GM23338 (cell line): ENCODE data around the gene DOCK1. TPM values are rescaled to one million over a fixed set of nuclear protein-coding genes. Genes with fewer than 3 reads are reported as not detected.

ENCODE experiments used
- ATAC-seq: fragments of 200-7000 bp; cut with Tn5 transposase; 3 replicates; pipeline ENCODE4 v1.9.1; 2020
- DNase-seq: peaks from one replicate; pipeline ENCODE4 v3.0.0-alpha.2; 2015; ENCODE audit warnings: low spot score
- H2AFZ ChIP-seq: fragments of 200-600 bp; sonication (generic); 2 replicates; pipeline ENCODE4 v1.8.0; 2016; ENCODE audit warnings: antibody characterized with exemption, mild to moderate bottlenecking, moderate library complexity
- H3F3A ChIP-seq: fragments of 200-600 bp; sonication (generic); replicated peaks from 2 replicates; pipeline ENCODE4 v1.8.0; 2017; ENCODE audit warnings: antibody characterized with exemption, mixed run types, low read depth
- H3K27ac ChIP-seq: fragments of 200-600 bp; sonication (generic); 2 replicates; pipeline ENCODE4 v1.6.1; 2016; ENCODE audit warnings: low read depth
- H3K27me3 ChIP-seq: fragments of 200-600 bp; sonication (generic); 2 replicates; pipeline ENCODE4 v1.8.0; 2016; ENCODE audit warnings: mild to moderate bottlenecking, mixed run types, moderate library complexity; ENCODE audit not compliant: insufficient read depth
- H3K36me3 ChIP-seq: fragments of 200-600 bp; sonication (generic); 2 replicates; pipeline ENCODE4 v1.8.0; 2016; ENCODE audit warnings: mild to moderate bottlenecking; ENCODE audit not compliant: insufficient read depth
- H3K4me1 ChIP-seq: fragments of 200-600 bp; sonication (generic); 2 replicates; pipeline ENCODE4 v1.8.0; 2016; ENCODE audit warnings: mild to moderate bottlenecking, moderate library complexity; ENCODE audit not compliant: insufficient read depth
- H3K4me2 ChIP-seq: fragments of 200-600 bp; sonication (generic); 2 replicates; pipeline ENCODE4 v1.7.1; 2017; ENCODE audit warnings: mixed run types
- H3K4me3 ChIP-seq: fragments of 200-600 bp; sonication (generic); 2 replicates; pipeline ENCODE4 v1.6.1; 2016; ENCODE audit warnings: mixed run types
- H3K79me2 ChIP-seq: fragments of 200-600 bp; sonication (generic); replicated peaks from 2 replicates; pipeline ENCODE4 v1.8.0; 2017; ENCODE audit warnings: mild to moderate bottlenecking; ENCODE audit not compliant: insufficient read depth
- H3K9me2 ChIP-seq: fragments of 200-600 bp; sonication (generic); 2 replicates; pipeline ENCODE4 v1.8.0; 2017; ENCODE audit not compliant: insufficient read depth
- H4K20me1 ChIP-seq: fragments of 200-600 bp; sonication (generic); replicated peaks from 2 replicates; pipeline ENCODE4 v1.8.0; 2017; ENCODE audit warnings: mild to moderate bottlenecking; ENCODE audit not compliant: insufficient read depth
- H3K27ac Mint-ChIP-seq: 2 replicates; pipeline ENCODE4 v1.8.0; 2020; ENCODE audit warnings: inconsistent platforms, mild to moderate bottlenecking, moderate library complexity, mixed read lengths
- H3K27me3 Mint-ChIP-seq: 3 replicates; pipeline ENCODE4 v1.8.0; 2022; ENCODE audit warnings: low read depth, mild to moderate bottlenecking, moderate library complexity, mixed read lengths, inconsistent platforms; ENCODE audit not compliant: insufficient read depth, poor library complexity
- H3K36me3 Mint-ChIP-seq: 3 replicates; pipeline ENCODE4 v1.8.0; 2021; ENCODE audit warnings: low read depth, mild to moderate bottlenecking, inconsistent platforms, moderate library complexity, mixed read lengths
- H3K4me1 Mint-ChIP-seq: 3 replicates; pipeline ENCODE4 v1.8.0; 2020; ENCODE audit warnings: mild to moderate bottlenecking, inconsistent platforms, mixed read lengths
- H3K4me3 Mint-ChIP-seq: 3 replicates; pipeline ENCODE4 v1.8.0; 2021; ENCODE audit warnings: moderate library complexity, mild to moderate bottlenecking, inconsistent platforms, mixed read lengths
- H3K9me3 Mint-ChIP-seq: 3 replicates; pipeline ENCODE4 v1.8.0; 2020; ENCODE audit warnings: moderate library complexity, mild to moderate bottlenecking, inconsistent platforms, mixed read lengths
- CREB1 ChIP-seq: fragments of 250-450 bp; sonication (Bioruptor Pico); IDR thresholded peaks from 2 replicates; pipeline ENCODE4 v1.5.0; 2020; ENCODE audit warnings: low read depth, mild to moderate bottlenecking, moderate library complexity
- CTCF ChIP-seq, 2 experiments: fragments of 200-600 bp in 1 of 2; sonication (generic) in 1 of 2; conservative IDR thresholded peaks; 2 replicates each; pipeline versions ENCODE4 v1.5.1 to v1.6.1; 2016 to 2017; ENCODE audit warnings: antibody characterized with exemption in 2 of 2, low read depth in 2 of 2, mild to moderate bottlenecking in 2 of 2, moderate library complexity in 1 of 2
- ETS1 ChIP-seq: IDR thresholded peaks from 2 replicates; pipeline ENCODE4 v1.6.1; 2016; ENCODE audit warnings: antibody characterized with exemption
- EZH2 ChIP-seq: fragments of 200-600 bp; sonication (generic); IDR thresholded peaks from one replicate; pipeline ENCODE4 v1.8.0; 2017; ENCODE audit warnings: antibody characterized with exemption, mild to moderate bottlenecking, low read depth; ENCODE audit not compliant: unreplicated experiment
- EZH2phosphoT487 ChIP-seq: fragments of 200-600 bp; sonication (generic); IDR thresholded peaks from one replicate; pipeline ENCODE4 v1.8.1; 2018; ENCODE audit warnings: antibody characterized with exemption; ENCODE audit not compliant: unreplicated experiment
- JUNB ChIP-seq: IDR thresholded peaks from one replicate; pipeline ENCODE4 v1.6.1; 2016; ENCODE audit warnings: antibody characterized with exemption; ENCODE audit not compliant: unreplicated experiment
- NANOG ChIP-seq: IDR thresholded peaks from 2 replicates; pipeline ENCODE4 v1.6.1; 2016; ENCODE audit warnings: antibody characterized with exemption, borderline replicate concordance
- POLR2AphosphoS5 ChIP-seq: IDR thresholded peaks from 2 replicates; pipeline ENCODE4 v1.6.1; 2016; ENCODE audit warnings: antibody characterized with exemption, low read depth
- REST ChIP-seq: IDR thresholded peaks from one replicate; pipeline ENCODE4 v1.6.1; 2018; ENCODE audit warnings: antibody characterized with exemption; ENCODE audit not compliant: unreplicated experiment
- ZNF114 ChIP-seq: fragments of 250-450 bp; sonication (Bioruptor Pico); IDR thresholded peaks from 2 replicates; pipeline ENCODE4 v1.5.0; 2020; ENCODE audit warnings: mild to moderate bottlenecking, moderate library complexity
- ZNF331 ChIP-seq: fragments of 250-450 bp; sonication (Bioruptor Pico); IDR thresholded peaks from 2 replicates; pipeline ENCODE4 v1.5.0; 2020; ENCODE audit warnings: low read depth, mild to moderate bottlenecking, moderate library complexity
- polyA plus RNA-seq: library from polyadenylated mRNA; unstranded; fragments of >200 nt; fragmentation: Nextera tagmentation; extraction: Ambion mirVana; gene quantifications from 2 replicates; pipeline ENCODE4 v1.2.1, GENCODE V29; 2016
- total RNA-seq: library from RNA; depleted of rRNA; stranded (reverse); fragments of >200 nt; shearing (Covaris generic); gene quantifications from 2 replicates; pipeline ENCODE4 v1.2.3, GENCODE V29; 2014

Gene DOCK1
- total and polyA plus RNA-seq, 2 experiments from 2014 or later, result 13.2 to 55.3 TPM

GRCh38 chr10:127102176-127102575, 196.9 kb downstream of the DOCK1 start:
- no peak overlapping the region for H3K4me2 ChIP-seq
- H3K27me3 Mint-ChIP-seq, result peaks cover 10% of the 10 kb centered on the region
- H3K27ac Mint-ChIP-seq, result no peak overlapping the region
- no peak for TF ChIP-seq EZH2phosphoT487
- TF ChIP-seq REST, result no peak
- no peak for TF ChIP-seq EZH2
- no peak for TF ChIP-seq JUNB
- no peak for TF ChIP-seq ZNF331
- no peak for TF ChIP-seq CTCF (conservative IDR thresholded peaks at IDR 0.05; ENCODE audit: low read depth in 2 of 2)
- TF ChIP-seq CREB1 (CRISPR knock-in tag), result no peak
- DNase-seq (no peak), ATAC-seq (no peak)
- peaks cover 40% of the 10 kb centered on the region for H3K36me3 Mint-ChIP-seq
- H3K4me3 Mint-ChIP-seq, result no peak overlapping the region
- no peaks in the 10 kb centered on the region for H3K79me2 ChIP-seq
- H3K9me2 ChIP-seq, result no peaks in the 10 kb centered on the region
- no peaks in the 10 kb centered on the region for H3F3A ChIP-seq
- peaks cover 13% of the 10 kb centered on the region for H3K4me1 Mint-ChIP-seq
- H3K27ac ChIP-seq, result no peak overlapping the region
- no peaks in the 10 kb centered on the region for H3K4me1 ChIP-seq
- no peaks in the 10 kb centered on the region; the same call in 2 of the 3 replicates for H3K9me3 Mint-ChIP-seq
- H3K27me3 ChIP-seq, result no peaks in the 10 kb centered on the region
- no peaks in the 10 kb centered on the region for H3K36me3 ChIP-seq
- H2AFZ ChIP-seq, result no peak overlapping the region
- 0 out of 2 replicates have a peak, but pooled peaks cover 5% of the 10 kb centered on the region for H4K20me1 ChIP-seq
- H3K4me3 ChIP-seq, result no peak overlapping the region

- Histone ChIP-seq H3K36me3 (0 out of 2 replicates have a peak, but pooled peaks cover 6% of the 10 kb centered on the region), H3K27me3 (no peaks in the 10 kb centered on the region), H4K20me1 (peaks cover 26% of the 10 kb centered on the region), H3F3A (no peaks in the 10 kb centered on the region), H3K79me2 (no peaks in the 10 kb centered on the region), H2AFZ (no peak overlapping the region), H3K4me2 (no peak overlapping the region), H3K27ac (no peak overlapping the region), H3K4me3 (no peak overlapping the region), H3K4me1 (no peaks in the 10 kb centered on the region), H3K9me2 (no peaks in the 10 kb centered on the region)
- no peak overlapping the region for H3K27ac Mint-ChIP-seq
- DNase-seq, result no peak
- peaks cover 6% of the 10 kb centered on the region for H3K36me3 Mint-ChIP-seq
- H3K9me3 Mint-ChIP-seq, result no peaks in the 10 kb centered on the region
- no peak overlapping the region for H3K4me3 Mint-ChIP-seq
- TF ChIP-seq EZH2phosphoT487 (no peak), POLR2AphosphoS5 (no peak), REST (no peak), CREB1 (CRISPR knock-in tag) (no peak), ZNF114 (no peak), JUNB (no peak), ETS1 (no peak), CTCF (conservative IDR thresholded peaks at IDR 0.05; ENCODE audit: low read depth in 2 of 2) (no peak), NANOG (no peak), ZNF331 (no peak)
- H3K27me3 Mint-ChIP-seq, result peaks cover 2% of the 10 kb centered on the region
- peak; percentile 80 for ATAC-seq
- peaks cover 5% of the 10 kb centered on the region for H3K4me1 Mint-ChIP-seq
These were observed 209.9 kb downstream of the DOCK1 start for GRCh38 chr10:127115100-127115499.
